ENCODE results near the gene JAK1.
"Not testable (repeated sequence)": the region's sequence is repeated elsewhere in the genome, so short reads cannot be mapped to it uniquely, and the experiment has no call there.

JAK1 gene

DNA sequence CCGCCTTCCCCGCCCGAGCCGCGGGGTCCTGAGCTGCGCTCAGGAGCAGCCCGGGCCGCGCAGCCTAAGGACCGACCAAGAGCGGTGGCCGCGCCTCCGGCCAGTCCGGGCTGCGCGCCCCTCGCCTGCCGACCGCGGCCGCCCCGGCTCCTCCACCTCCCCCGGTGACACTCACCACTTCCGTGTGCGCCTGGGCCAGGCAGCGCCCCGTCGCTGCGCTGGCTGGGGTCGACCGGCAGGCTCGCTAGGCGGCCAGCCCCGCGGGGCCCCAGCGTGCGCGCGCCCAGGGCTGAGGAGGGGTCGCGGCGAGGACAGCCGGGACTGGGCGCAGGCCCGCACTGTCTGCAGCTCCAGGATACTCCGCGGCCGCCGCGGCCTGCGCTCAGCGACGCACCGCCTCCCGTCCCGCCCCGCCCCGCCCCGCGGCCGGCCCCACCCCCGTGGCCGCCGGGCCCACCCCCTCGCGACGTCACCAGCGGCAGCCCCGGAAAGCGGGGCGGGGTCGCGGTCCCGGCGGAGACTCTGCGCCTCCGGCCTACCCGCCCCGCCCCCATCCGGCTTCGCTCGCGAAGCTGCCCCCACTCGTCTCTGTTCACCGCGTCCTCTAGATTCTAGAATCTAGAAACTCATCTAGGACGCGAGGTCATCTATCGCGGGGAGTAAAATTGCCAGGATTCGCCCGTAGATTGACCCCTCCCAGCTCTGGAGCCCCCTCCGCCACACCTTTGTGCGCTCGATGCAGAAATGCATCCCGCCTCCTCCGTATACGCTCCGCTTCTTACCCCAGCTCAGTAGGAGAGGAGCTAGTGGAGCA lies at the start of gene JAK1:
JAK1 (minus strand) TSS at position 392 of the 814 bp plus-strand sequence. CDS start 80,285 bp downstream, outside the sequence.
- in situ Hi-C loops (cut with MboI; ENCODE audit: low sequenced_read_pairs), result no loop called here

DNA sequence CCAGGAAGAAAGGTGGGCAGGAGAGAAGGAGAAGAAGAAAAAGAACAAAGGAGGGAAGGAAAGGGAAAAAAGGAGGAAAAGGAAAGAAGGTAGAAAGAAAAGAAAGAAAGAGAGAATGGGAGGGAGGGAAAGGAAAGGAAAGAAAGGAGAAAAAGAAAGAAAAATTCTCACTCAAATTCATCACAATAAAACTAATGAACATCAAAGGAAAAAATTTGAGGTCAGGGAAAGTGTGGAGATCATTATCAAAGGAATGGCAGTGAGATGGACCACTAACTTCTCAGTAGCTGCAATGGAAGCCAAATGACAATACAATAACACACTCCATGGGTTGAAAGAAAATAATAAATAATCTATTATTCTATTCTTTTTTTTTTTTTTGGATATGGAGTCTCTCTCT lies 48.0 kb upstream of the JAK1 start:
- in situ Hi-C loops (cut with MboI; ENCODE audit: low sequenced_read_pairs), result no loop called here

DNA sequence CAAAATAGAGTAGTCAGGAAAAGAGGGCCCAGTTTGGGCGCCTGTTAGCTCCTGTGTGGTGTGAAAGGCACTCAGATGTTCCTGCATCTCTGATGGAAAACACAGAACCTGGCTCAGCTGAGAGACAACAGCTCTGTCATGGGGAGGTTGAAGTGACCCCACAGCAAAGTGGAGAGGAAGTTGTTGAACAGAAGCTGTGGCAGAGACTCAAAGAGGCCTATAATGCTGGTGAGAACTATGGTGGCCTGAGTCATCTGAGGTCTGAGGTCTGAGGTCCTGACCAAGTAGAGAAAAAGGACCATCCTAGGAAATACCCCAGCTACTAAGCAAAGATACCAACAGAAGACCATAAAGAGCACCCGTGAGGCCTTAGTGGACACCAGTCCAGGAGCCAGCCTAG lies 45.6 kb upstream of the JAK1 start:
- in situ Hi-C loops (cut with MboI; ENCODE audit: low sequenced_read_pairs), result no loop called here

DNA sequence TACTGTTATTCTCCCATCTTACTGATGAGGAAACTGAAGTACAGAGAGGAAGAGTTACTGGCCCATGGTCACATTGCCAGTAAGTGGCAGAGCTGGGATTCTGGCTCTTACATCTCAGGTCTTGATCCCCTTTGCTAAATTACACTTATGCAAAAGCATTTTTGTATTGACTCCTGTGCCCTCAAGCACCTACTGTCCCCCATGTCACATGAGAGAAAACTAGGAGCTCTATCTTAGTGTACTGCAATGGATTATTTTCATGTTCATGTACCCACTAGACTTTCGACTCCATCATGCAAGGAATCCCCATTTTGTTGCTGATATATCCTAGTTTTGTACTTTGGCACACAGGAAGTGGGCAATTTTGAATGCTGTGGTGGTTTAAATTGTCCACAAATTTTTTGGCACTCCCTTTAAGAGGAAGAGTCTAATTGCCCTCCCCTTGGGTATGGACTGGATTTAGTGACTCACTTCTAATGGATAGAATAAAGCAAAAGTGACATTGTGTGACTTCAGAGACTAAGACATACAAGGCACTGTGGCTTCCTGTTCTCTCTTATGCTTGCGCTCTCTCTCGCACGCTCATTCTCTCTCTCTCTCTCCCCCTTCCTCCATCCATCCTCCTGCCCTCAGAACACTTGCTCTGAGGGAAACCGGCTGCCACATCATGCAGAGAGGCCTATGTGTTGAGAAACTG lies 43.5 kb upstream of the JAK1 start:
- in situ Hi-C loops (cut with MboI; ENCODE audit: low sequenced_read_pairs), result no loop called here

DNA sequence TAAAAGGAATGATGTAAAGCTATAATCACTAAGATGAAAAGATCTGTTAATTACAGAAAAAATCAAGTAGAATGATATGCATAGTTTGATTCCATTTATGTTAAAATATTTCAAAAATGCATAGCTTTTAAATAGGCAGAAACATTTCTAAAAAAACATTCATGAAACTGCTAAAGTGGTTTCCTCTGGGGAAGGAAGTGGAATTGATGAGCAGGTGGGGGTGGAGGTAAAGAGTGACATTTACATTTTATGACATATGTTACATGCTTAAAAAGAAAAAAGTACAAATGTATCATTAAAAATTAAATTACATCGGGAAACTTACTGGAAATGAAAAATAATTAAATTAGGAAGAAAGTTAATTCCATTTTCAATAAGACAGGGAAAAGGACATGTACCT lies 42.8 kb upstream of the JAK1 start:
- in situ Hi-C loops (cut with MboI; ENCODE audit: low sequenced_read_pairs), result no loop called here

DNA sequence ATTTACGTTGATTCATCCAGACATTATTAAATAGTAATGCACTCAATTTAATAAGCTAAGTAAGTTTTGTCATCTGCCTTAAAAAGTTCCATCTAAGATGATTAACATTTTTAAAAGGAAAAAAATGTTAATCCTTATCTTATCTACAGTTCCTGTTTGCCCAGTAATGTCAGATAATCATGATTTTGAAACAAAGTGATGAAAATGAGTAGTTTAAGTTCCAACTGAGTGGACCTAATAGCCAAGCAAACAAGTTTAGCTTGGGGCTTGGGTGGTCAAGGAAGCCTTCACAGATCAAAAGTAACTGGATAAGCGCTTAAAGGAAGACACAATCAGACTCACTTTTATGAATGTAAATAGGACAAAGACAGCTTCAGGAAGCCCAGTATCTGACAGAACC lies 40.5 kb upstream of the JAK1 start:
- in situ Hi-C loops (cut with MboI; ENCODE audit: low sequenced_read_pairs), result no loop called here

DNA sequence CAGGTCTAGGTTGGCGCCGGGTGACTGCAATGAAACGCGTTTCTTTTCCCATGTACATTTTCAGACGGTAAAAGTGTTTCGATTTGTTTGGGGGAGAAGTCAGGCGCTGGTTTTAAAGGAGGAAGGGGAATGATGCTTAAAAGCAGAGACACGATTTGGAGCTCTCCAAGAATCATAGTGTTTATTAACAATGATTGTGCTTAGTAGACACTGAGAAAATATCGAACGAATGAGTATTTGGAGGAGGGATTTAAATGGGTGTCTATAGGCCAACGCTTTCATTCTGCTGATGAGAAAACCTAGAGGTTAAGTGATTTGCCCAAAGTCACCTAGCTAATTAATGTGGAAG lies 36.9 kb upstream of the JAK1 start:
- in situ Hi-C loops (cut with MboI; ENCODE audit: low sequenced_read_pairs), result no loop called here

DNA sequence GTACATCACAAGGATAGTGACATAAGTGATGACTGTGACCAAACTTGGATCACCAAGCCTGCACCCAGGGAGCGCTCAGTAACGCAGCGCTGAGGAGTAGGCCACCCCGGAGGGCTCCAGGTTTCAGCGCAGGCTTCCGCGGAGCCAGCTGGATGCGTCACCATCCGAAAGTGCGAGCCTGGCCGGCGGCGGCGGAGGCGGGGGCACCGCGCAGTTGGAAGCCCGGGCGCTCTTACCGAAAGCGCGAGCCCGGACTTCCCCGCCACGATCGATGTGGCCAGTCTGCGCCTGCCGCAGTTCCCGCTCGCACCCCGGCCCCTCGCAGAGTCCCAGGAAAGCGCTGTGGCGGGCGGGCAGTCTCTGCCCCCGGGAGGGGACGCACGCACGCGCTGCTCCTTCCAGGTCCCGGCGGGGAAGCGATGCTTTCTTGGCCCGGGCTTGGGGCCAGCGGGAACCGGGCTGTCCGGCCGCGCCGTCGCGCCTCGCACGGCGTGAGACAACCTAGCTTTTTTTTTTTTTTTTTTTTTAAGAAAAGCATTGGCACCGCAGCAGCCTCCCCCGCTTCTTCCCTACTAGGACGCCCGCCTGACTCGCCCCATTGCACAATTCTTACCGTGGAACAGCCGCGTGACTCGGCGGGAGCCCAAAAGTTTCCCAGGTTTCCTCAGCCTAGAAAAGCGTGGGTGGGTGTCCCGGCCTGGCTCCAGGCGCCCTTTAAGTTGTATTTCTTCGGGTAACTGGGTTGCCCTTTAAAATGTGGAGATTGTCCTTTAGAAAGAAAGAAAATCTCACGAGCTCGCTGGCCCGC lies 36.4 kb upstream of the JAK1 start:
- in situ Hi-C loops (cut with MboI; ENCODE audit: low sequenced_read_pairs), result no loop called here

DNA sequence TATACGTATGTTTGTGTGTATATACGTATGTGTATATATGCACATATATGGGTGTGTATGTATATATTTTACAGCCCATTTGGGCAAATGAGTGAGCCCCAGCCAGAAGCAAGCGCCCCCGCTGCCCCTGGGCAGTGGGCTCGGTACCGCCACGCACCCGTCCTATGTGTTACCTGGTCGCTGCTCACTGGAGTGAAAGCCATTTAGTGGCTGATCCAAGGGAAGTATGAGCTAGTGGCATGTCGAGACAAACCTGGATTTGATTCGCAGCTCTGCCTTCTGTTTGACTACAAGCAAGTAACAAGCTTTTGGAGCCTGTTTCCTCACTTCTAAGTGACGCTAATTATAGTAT lies 35.8 kb upstream of the JAK1 start:
- in situ Hi-C loops (cut with MboI; ENCODE audit: low sequenced_read_pairs), result no loop called here

DNA sequence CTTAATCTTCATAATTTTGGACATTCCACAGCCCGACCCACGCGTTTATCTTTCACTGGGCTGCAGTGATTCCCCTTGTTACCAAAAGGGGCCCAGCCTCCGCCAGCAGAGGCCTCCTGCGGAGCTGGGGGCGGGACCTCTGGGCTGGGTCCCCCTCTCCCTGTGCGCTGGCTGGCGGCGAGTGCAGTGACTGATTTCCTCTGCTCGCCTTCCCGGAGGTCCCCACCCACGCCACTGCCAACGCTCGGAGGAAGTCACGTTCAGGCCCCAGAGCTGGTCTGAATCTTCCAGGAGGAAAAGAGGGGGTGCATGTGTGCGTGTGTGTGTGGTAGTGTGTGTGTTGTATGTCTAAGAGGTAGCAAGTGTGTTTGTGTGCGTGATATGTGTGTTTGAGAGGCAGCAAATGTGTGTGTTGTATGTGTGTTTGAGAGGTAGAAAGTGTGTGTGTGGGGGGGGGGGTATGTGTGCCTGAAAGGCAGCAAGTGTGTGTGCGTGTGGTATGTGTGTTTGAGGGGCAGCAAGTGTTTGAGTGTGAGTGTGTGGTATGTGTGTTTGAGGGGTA lies 35.0 kb upstream of the JAK1 start:
- in situ Hi-C loops (cut with MboI; ENCODE audit: low sequenced_read_pairs), result no loop called here

DNA sequence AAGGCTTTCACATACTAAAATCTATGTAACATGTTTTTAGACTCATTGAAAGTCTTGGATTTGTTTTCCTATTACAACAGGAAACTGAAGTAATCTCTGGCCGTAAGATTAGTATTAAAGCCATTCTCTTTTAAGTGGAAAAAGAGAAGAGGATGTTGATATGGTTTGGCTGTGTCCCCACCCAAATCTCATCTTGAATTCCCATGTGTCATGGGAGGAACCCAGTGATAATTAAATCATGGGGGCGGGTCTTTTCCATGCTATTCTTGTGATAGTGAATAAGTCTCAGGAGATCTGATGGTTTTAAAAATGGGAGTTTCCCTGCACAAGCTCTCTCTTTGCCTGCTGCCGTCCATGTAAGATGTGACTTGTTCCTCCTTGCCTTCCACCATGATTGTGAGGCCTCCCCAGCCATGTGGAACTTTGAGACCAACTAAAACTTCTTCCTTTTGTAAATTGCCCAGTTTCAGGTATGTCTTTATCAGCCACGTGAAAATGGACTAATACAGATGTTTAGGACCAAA lies 32.1 kb upstream of the JAK1 start:
- in situ Hi-C loops (cut with MboI; ENCODE audit: low sequenced_read_pairs), result not testable (repeated sequence)

DNA sequence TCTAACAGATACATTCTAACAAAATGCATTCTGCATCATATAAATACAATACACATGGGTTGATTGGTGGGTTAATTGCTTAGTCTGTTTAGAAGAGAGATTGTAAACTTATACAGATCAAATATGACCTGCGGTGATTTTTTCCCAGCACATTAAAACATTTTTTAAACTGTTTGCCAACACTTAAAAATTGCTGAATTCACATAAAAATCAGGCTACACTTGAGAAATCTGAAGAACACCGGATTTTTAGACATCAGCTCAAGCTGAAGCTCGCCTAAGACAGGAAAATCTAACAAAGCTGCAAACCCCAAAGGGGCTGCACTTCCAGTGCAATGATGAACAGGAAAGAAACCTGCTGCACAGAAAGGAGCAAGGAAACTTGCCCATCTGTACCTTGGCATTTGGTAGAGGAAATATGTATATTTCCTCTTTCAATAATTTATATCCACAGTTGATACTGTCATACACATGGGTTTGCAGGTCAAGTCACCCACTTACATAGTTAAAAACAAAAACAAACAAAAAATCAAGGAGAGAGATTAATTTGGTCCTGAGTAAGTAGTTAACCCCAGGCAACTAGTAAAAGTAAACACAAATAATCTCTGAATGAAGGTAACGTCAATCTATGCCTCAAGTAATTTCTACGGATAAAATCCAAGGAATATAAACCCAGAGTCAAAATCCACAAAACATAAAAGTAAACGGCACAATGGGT lies 30.4 kb upstream of the JAK1 start:
- in situ Hi-C loops (cut with MboI; ENCODE audit: low sequenced_read_pairs), result no loop called here

DNA sequence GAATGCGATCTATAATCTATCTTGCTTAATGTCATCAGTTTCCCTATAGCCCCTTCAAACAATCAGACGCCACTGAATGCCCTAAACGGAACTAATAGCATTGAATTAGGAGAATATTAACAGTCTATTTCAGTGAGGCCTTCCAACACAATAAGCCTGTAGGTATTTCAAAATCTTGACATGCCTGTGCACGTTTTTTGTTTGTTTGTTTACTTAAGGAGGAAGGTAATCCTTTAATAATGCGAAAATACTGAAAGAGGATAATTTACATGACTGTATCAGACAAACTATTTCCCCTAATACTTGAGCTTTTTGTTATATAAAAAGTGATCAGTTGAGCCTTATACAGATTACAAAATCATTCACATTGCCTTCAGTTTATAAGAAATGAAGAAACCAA lies 29.0 kb upstream of the JAK1 start:
- in situ Hi-C loops (cut with MboI; ENCODE audit: low sequenced_read_pairs), result no loop called here

DNA sequence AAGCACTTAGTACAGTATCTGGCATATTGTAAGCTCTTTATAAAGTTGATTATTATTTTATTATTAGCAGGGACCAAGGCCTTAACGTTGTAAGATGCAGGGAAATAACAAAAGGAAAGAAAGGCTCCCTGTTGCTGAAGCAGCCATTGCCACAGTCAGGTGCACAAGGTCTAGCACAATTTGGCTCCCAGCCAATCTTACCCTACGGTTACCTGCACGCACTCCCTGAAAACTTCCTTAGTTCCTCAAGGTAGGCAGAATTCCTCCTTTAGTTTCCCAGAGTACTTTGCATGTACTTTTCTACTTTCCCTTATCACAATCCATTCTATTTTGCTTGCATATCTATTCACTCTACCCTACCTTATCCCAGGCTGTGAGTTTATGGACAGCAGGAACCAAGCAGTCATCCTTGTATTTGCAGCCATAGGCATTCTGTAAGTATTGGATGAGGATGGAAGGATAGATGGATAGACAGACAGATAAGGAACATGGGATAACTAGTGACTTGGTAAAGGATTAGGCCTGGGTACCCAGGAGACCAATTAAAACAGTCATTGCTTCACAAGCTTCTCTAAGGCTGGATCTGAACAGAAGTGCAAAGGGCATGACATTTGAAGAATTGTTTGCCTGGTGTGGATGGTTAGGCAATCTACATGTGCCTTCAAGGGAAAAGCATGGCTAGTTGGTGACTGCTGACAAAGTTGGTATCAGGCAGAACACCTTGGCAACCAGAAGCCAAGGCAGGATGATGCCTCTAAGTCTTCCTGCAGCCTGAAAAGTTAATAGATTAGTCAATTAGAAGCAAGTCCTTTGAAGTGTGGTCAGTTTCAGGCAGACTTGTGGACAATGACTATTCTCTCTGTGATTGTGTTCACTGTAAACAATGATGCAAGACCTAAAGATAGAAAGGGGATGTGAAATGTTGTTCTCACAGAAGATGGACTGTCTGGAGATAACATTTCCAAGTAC lies 20.8 kb upstream of the JAK1 start:
- in situ Hi-C loops (cut with MboI; ENCODE audit: low sequenced_read_pairs), result no loop called here

DNA sequence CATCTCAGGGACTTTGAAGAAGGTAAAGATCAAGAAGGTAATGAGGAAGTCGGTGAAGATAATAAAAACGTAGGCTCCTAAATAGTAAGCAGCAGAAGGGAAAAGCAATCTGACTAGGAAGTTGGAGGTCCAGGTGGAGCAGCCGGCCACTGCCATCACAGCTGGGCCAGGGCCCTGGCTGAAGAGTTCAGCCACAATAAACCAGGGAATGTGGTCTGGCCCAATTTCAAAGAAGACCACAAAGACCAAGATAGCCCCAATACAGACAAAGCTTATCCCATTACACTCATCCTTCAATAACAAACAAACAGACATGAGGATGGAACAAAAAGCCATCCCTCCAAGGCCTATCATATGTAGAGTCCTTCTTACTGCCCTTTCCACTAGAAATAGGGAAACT lies 18.4 kb upstream of the JAK1 start:
- in situ Hi-C loops (cut with MboI; ENCODE audit: low sequenced_read_pairs), result no loop called here

DNA sequence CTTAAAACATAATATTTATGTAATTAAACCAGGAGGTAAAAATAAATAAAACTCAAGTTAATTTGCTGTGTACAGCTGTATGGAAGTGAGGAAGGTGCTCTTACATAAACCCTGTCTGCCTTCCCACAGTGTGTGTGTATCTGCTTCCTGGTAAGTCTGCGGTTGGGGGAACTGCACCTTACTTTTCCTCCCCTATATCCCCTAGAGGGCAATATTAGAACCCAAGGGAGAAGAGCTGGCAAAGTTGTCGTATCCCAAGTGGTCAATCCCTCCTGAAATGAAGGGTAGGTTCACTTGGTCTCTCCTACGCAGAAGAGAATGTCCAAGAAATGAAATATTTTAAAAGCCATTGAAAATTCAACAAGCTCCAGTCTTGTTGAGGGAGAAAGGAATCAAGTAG lies 17.8 kb upstream of the JAK1 start:
- in situ Hi-C loops (cut with MboI; ENCODE audit: low sequenced_read_pairs), result no loop called here

DNA sequence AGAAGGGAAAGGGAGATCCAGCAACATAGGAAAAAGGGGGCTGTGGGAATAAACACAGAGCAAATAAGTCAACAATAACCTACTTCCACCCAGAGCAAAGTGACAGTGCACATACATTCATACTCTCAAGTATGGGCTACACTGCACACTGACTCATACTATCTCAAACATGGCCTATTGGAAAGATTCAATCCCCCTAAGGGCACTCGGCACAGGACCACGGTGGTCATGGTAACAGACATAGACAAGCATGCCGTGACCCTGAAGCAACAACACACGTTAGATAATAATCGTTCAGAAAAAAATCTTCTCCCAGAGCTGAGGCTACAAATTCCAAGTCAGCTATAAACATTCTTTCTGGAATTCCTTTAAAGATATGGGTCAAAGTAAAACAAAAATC lies 16.8 kb upstream of the JAK1 start:
- in situ Hi-C loops (cut with MboI; ENCODE audit: low sequenced_read_pairs), result no loop called here

DNA sequence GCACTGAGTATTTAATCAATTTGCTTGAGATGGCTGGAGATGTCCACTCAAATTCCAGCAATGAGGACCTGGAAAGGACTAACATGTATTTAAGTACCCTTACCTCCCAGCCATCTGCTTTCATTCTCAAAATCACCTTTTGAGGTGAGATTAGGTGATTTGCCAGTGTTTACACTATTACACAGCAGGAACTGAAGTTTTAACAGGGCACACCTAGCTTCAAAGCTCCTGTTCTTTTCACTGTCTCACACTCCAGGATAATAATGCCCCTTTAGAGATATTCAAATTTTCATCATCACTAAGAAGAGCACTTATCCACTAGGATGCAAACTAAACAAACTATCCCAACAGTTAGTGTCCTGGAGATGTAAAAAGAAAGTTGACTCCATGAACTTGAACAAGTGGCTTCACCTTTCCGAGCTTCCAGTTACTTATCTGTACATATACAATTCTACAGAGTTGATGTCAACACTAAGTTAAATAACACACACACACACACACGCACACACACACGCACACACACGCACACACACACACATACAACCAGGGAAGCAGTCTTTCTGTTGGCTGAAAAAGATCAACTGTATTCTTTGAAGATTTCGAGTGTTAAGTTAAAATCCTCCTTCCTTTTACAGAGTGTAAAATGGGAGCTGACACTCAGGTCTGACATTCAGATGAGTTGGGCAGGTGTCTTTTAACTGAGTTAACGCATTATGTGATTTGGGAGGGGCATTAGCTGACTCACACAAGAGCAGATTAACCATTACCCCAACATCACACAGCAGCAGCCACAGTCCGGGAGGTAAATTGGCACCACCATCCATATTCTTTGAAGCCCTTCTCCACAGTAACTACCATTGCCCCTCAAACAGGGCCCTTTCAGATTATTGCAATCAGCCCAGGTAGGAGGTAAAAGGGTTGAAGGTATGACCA lies 15.5 kb upstream of the JAK1 start:
- in situ Hi-C loops (cut with MboI; ENCODE audit: low sequenced_read_pairs), result no loop called here
